NK-92 (cell line): ENCODE data around the gene PKD1L1.

Experiments used
- DNase-seq: peaks from one replicate; lab custom pipeline; 2025; ENCODE audit not compliant: unreplicated experiment; lab: John Stamatoyannopoulos, UW

Gene PKD1L1

DNA sequence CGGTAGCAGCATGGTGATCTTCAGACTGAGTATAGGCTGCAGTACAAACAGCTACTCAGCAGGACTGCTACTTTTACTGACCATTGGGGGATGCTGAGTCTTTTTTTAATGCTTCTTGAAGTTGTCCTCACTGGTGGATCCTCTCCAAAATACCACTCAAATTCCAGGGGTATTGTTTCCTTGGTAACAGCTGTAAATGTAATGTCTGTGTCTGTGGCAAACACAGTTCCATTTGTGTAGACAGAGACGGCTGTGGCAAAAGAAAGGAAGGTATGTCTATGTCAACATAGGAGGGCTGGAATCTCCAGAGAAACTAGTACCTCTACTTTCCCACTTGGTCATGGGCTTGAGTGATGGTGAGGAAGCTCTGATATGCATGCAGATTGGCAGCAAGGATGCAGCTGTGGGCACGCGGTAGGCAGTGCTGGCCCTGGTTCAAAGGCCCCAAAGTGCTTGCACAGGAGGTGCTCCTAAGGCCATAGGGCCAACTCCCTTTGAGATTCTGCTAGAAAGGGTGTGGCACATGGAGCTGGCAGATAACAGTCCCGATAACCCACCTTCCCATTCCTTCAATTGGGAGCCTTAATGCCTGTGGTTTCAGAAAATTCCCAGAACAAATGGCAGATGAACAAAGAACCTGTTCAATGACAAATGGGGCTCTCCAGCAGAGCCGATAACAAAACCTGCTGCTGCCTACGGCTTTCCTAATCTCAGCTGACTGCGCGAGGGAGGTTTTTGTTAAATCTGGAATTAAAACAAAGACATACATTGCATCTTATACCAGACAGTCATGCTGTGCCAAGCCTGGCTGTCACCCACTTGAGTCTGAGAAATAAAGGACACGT lies 43.0 kb downstream of the PKD1L1 start:
- no peak for DNase-seq

DNA sequence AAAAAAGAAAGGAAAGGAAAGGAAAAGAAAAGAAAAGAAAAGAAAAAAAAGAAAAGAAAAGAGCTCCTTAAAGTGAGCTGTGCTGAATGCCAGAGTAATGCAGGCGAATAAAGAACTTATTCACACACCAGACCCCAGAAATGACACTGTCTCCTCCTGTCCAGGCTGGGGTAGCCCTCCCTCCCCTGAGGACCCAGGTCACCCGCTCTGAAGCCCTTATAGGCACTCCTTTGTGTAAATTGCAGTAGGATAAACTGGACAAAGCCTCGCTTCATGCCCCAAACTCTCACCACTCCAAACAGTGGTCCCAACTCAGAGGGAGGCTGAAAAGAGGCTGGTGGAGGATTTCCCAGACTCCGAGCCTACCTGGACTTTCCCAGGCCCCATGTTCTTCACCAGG lies 46.3 kb downstream of the PKD1L1 start:
- DNase-seq = no peak

DNA sequence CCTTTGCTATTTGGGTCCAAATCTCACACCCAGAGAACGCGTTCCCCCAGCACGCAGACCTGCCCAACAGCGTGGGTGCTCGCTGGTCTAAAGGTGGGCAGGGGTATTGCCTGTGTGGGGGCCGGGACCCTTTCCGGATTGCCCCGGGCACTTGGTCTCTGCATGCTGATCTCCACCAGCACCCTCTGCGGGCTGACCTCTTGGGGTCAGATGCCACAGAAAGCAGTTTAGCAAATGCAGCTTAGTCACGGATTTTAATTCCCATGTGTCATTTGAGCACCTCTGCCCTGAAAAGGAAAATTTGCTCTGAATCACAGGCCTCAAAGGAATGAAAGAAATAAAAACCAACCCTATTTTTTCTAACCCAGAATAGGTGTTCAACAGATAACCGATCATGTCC lies 46.7 kb downstream of the PKD1L1 start:
- DNase-seq = no peak

DNA sequence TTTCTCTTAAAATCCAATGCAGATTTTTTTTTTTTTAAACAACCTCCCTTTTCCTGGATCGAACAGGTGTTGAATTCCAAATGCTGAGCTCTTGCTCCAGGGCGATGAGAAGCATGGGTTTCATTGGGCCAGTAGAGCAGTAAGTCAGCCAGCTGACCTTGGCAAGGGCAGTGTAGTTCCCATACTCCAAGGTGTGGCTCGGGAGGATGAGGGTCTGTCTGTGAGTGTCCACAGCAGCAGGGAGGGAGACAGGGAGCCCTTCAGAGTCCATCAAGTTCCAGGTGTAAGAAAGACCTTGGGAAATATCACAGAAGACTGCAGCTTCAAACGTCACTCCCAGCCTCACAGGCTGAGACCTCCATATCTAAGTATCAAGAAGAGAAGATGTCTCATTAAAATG lies 50.4 kb downstream of the PKD1L1 start:
- DNase-seq = no peak

DNA sequence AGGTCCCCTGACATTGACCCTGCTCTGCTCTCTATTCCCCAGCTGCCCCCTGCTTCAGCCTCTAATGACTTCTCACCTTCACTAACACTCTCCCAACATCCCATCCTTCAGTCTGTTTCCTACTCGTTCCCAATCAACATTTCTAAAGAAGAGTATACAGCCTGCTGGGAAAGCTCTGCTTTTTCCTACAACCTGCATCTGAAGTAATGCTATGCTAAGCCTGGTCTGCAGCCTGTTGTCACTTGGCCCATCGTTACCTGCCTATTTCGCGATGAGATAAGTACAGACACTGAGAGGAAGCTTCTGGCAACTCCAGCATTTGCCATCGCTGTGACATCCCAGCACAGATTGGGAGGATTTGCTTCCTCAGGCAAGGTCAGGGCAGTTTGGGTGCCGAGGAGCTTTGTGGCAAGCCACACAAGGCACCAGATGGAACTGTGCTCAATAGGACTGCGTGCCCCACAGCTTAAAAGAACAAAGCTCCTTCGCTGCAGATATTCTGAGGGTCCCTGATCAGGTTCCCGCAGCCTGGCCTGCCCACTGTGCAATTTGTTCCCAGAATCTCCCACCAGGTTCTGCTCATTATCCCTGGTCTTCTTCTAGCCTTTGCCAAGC lies 51.4 kb downstream of the PKD1L1 start:
- no peak for DNase-seq

DNA sequence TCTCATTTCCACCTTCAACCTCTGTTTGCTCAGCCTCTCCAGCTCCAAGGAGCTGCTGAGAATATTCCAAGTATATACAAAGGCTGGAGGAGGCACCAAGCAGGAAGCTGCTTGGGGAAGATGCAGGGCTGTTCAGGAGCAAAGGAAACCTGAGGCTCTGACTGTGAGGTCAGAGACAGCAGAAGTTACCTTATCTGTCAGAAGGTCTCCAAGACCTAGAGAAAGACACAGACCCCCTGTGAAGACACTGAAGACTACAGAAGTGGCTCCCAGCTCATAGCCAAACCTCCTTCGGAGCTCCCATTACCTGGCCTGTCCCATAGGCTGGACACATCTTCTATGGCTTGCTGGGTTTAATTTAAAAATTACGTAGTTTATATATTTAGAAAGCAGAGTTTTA lies 53.2 kb downstream of the PKD1L1 start:
- no peak for DNase-seq

DNA sequence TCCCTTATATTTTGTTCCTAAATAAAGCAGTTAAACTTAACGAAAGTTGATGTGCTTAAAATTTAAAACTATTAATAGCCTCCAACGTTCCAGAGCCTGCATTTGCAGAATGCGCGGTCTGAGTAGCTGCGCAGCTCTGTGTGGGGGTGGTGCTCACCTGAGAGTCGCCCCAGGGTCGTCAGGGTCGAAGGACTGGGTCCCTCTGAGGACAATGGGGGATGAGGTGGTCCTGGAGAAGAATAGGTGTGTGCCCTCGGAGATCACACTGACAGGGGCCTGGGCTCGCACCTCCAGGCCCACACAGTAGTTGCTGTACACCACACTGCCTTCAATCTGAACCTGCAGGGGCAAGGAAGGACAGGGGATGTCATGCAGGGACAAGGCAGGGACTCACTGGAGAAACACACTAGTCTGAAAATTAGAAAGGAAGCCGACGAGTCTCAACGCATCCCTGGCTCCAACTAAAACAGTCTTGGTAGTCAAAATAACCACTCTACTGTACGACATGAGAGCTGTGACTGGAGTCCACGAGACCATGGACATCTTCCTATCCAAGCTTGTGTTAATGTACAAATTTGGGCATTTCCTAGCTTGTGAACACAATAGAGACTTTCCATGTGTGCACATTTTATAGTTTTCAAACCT lies 54.4 kb downstream of the PKD1L1 start:
- no peak for DNase-seq

DNA sequence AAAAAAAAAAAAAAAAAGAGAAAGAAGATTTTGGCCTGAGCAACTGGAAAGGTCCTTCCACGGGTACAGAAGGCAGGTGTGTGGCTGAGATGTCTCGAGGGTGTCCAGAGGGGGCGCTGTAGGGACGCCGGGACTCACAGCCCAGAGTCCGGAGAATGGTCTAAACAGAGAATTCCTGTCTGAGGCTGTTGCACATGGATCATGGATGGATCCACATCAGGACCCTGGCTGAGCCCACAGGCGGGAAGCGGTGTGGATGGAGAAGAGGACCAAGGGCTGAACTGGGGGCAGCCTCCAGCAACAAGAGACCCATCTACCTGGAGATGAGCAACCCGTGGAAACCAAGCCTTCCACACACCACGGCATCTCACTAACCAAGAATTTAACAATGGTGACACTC lies 55.0 kb downstream of the PKD1L1 start:
- DNase-seq = no peak

DNA sequence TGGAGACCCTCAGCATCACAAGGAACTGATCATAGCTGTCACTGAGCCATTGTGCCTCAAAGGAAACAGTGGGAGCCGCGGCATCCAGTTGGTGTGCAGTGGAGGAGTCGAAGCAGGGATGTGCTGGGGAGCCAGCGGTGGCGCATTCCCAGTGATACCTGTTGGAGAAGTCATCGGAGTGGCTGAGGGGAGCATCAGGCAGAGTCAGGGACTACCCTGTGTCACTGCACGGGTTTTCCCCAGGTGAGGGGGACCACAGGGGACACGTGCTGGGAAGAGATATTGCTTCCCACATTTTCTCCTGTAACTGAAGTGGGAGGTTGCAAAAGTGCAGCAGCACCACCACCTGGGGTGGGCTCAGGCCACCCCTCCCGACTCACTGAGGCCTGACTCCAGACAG lies 57.7 kb downstream of the PKD1L1 start:
- no peak for DNase-seq

DNA sequence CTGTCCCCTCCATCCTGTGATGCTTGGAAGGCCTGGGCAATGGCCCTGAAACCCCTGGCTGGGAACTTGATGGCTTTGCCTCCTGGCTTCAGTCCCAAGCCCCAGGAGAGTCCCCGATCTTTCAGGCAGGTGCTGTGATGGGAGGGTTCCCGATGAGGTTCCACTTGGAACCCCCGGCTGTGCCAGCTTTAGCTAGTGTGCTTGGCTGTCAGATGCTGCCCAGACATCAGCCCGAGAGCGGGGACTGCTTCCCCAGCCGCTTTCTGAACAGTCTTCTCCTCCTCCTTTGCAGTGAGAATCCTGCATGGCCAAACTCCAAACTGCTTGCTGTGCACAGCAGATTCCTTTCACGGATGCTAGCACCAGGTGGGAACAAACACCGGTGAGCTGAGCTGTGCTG lies 58.1 kb downstream of the PKD1L1 start:
- no peak for DNase-seq

DNA sequence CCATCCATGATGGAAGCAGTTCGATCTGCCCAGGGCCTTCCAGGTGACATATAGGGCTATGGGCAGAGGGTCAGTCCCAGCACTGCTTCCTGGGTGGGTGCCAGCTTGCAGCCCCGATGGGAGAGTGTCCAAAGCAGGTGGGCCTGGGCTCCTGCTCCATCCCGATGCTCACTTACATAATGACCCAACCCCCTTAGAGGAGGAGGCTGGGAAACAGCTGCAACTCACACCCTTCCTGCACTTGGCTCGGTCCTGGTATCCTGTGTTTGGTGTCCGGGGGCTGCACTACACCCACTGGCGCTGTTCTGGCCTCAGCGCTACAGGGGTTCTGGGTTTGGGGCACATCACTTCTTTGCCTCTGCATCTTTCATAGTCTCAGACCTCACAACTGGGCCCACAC lies 58.5 kb downstream of the PKD1L1 start:
- DNase-seq = no peak

DNA sequence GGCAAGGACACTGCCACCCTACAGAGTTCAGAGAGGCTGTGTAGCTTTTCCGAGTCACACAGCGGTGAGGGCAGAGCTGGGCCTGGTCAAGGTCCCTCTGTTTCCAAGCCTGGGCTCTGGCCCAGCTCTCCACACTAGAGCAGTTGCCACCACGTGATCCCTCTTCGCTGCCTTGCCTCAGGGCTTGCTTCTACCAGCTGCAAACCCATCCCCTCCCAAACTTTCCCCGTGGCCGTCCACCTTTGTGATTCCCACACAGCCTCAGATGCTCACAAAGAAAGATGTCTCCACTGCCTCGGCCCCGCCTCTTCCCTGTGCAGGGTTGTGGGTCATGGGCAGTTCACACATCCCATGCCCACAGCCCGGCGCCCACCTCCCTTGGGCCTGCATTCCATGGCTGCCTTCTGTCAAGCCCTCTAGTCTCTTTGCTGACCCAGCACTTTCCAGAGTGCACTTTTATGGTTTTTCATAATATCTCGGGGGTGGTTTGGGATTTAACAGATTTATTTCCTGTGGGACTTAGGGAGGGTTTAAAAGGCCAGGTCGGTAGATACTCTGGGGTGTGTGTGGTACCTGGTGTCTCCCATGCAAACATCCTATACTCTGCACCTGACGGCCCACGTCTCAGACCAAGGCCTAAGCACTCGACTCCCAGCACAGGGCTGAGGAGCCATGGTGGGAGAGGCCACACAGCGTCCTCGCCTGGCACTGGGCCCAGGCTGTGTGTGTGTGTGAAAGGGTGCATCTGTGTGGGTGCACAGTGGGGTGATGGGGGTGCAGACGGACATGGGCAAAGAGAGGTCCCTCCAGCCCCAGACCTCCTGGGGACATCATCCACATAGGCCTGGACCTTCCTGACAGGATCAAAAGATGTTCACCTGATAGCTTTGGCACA lies 59.6 kb downstream of the PKD1L1 start:
- DNase-seq = no peak

DNA sequence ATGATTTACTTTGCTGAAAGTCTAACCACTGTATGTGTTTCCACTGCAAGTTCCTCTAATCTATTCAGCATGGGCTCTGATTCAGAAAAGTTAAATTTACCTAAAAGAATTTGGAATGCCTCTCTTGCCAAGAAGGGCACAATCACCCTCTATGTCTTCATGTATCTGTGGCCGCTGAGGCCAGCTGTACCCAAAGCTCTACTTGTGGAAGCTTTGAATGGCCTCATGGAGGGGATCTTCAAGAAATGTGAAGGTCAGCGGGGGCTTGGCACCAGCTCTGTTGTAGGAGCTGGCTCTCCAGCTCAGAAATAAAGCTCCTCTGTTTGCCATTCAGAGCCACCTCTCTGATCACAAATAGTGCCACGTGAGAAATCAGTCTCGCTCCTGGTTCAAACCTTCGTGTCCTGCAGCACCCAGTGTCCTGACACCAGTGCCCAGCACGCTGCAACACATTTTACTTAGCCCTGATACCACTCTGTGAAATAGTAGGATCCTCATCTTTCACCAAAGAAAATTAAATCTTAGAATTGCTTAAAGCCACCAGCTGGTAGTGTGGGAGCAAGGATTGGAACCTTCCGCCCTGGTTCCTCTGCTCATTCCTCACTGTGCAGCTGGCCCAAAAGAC lies 61.1 kb downstream of the PKD1L1 start:
- no peak for DNase-seq

DNA sequence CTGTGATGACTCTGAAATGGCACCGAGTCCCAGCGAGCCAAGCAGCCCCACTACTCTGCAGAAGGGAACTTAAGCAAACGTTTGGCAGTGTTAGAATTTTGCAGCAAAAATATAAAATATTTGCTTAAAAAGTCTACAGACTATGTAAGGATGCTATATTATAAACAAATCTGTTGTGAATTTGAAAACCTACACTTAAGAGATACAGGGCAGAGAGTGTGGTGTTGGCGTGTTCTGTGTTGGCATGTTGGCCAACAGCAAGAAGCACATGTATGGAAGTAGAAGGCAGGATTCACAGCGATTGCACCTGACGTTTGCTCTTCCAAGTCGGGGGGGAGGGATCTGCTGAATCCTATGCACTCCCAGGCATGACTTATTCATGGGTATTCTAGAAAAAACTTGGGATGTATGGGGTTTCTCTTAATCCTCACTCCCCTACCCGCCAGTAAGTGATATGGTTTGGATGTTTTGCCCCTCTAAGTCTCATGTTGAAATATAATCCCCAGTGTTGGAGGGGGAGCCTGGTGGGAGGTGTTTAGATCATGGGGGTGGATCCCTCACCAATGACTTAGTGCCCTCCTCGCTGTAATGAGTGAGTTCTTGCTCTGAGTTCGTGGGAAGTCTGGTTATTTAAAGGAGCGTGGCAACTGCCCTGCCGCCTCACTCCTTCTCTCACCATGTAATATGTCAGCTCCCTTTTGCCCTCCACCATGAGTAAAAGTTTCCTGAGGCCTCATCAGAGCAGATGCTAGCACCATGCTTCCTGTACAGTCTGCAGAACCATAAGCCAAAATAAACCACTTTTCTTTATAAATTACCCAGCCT lies 62.1 kb downstream of the PKD1L1 start:
- no peak for DNase-seq

DNA sequence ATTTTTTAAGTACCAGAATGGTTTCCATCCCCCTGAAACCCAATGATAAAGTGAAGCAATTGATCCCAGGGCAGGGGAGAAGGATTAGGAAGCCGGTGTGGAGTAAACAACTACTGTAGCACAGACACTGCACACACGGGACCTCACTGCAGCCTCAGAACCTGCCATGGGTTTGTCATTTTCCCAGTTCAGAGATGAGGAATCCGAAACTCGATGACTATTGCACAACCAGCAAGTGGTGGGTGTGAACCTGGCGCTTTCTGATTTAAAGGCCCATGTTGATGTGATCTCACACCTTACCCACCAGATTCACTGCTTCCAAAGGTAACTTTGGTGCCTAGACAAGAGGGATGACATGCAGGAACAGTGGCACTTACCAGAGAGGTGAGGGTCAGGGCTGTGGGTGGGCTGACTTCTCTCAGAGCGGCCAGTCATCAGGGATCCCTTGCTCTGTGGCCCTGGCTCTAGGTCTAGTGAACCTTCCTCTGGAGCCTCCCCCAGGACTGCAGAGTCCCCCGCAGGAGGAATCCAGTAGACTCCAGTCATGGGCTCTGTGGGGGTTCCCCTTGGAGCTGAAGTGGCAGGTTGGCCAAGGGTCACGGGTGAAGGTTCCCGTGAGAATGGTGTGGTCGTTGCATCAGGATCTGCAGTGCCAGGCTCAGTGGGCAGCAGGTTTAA lies 62.8 kb downstream of the PKD1L1 start:
- DNase-seq = no peak

DNA sequence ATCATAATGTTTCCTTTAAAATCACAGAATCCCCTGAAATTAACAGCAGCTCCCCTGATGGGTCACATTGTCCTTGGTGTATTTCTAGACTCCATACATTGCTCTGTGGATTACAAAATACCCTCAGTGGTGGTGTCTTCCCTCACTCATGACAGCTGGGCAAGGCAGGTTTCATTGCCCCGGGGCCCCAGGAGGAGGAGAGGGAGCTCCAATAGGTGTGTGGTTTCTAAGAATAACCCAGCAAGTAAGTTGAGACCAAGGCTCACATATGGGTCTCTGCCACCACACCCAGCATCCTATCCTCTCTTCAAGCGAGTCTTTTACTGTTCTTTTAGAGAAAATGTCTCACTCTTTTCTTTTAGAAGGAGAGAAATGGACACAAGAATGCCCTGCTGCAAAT lies 63.6 kb downstream of the PKD1L1 start:
- DNase-seq = no peak

DNA sequence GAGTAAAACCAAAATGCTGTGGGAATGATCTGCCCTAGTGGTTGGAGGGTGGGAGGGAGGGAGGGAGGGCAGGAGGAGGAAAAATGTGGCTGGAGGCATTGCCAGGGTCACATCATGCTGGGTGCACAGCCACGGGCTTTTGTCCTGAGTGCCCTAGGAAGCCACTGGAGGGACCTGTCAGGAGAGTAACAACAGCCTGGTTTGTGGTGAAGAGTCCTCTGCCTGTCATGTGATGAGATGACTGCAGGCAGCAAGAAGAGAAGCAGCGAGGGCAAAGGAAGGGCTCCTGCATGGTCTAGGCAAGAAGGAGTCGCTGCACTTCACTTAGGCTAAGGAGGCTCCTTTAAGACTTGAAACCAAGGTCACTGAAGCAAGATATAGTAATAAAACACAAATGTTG lies 65.6 kb downstream of the PKD1L1 start:
- DNase-seq = no peak

DNA sequence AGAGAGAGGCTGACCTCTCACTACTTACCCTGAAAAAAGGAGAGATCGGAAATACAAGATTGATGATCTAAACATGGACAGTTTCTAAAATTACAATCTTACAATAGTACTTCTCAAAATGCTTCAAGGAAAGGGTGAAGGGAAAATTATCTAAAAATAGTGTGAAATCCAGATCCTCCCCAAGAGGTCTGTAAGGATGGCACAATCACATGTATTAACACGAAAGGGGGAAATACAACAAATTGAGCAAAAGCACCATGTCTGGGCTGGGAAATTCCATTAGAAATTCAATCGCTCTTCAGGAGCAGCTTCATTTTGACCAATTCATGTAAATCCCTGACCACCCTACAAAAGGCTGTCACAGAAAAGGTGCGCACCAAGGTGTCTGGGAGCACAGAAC lies 67.0 kb downstream of the PKD1L1 start:
- no peak for DNase-seq

DNA sequence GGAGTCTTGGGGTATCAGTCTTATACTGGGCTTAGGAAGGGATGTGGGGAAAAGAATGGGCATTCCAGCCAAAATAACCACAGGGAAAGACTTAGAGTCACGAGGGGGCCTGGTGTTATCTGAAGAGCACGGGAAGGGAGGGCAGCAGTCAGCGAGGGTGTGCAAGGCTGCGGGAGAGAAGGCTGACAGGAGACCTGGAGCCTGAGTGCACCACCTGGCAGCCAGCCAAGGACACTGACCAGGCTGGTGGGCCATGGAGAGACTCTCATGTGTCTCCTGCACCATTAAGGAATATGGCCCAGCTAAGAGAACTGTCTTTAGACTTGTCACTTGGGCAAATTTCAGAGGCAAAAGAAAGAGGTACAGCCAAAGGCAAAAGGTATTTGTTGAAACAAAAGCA lies 69.6 kb downstream of the PKD1L1 start:
- DNase-seq = no peak
